Hematopoietic multipotent progenitor cell treated with erythropoietin and hydrocortisone succinate and interleukin-3 and kit ligand, for 6 days (in vitro differentiated cells): ENCODE results near the gene PROB1.
A peak's percentile ranks its signal among the peaks of the same experiment; 100 is the strongest.
"Not testable (repeated sequence)": the region's sequence is repeated elsewhere in the genome, so short reads cannot be mapped to it uniquely, and the experiment has no call there.

ENCODE experiments used
- DNase-seq: peaks from one replicate; pipeline ENCODE4 v3.0.0-alpha.2; 2015

The PROB1 gene

GRCh38 chr5:139394654-139395566 is at the start of gene PROB1:
PROB1 (minus strand) TSS chr5:139395104; CDS start chr5:139395081, 23 bp downstream.
- DNase-seq, result no peak

GRCh38 chr5:139443831-139444453 is 49.0 kb upstream of the PROB1 start:
- no peak for DNase-seq

- not testable (repeated sequence) for DNase-seq
Measured at GRCh38 chr5:139440416-139440815, 45.5 kb upstream of the PROB1 start.

- DNase-seq, result peak; percentile 93
Measured at GRCh38 chr5:139439013-139439903, 44.4 kb upstream of the PROB1 start, which contains the start of gene DNAJC18. DNAJC18 (minus strand) TSS chr5:139439525; CDS start chr5:139439445, 80 bp downstream.

- no peak for DNase-seq
Measured at GRCh38 chr5:139438707-139439012, 43.8 kb upstream of the PROB1 start.

- DNase-seq, result no peak
Measured at GRCh38 chr5:139435676-139436075, 40.8 kb upstream of the PROB1 start.

GRCh38 chr5:139431706-139432105 is 36.8 kb upstream of the PROB1 start:
- no peak for DNase-seq

GRCh38 chr5:139430015-139430414 is 35.1 kb upstream of the PROB1 start:
- no peak for DNase-seq

- peak; percentile 33 for DNase-seq
Measured at GRCh38 chr5:139426203-139426885, 31.4 kb upstream of the PROB1 start.

GRCh38 chr5:139425497-139425896 is 30.6 kb upstream of the PROB1 start:
- DNase-seq, result no peak

- DNase-seq, result peak; percentile 91
Measured at GRCh38 chr5:139422307-139422893, 27.5 kb upstream of the PROB1 start.

GRCh38 chr5:139419226-139420192 is 24.6 kb upstream of the PROB1 start:
- DNase-seq, result peak; percentile 32

- DNase-seq, result no peak
Measured at GRCh38 chr5:139418793-139419192, 23.9 kb upstream of the PROB1 start.

GRCh38 chr5:139417214-139417613 is 22.3 kb upstream of the PROB1 start:
- DNase-seq, result peak; percentile 69

GRCh38 chr5:139416651-139417050 is 21.7 kb upstream of the PROB1 start:
- DNase-seq, result no peak

GRCh38 chr5:139415869-139416268 is 21.0 kb upstream of the PROB1 start:
- no peak for DNase-seq

- DNase-seq, result no peak
Measured at GRCh38 chr5:139415221-139415861, 20.4 kb upstream of the PROB1 start.

- DNase-seq, result no peak
Measured at GRCh38 chr5:139414581-139415130, 19.8 kb upstream of the PROB1 start.

GRCh38 chr5:139413963-139414362 is 19.1 kb upstream of the PROB1 start:
- no peak for DNase-seq

- no peak for DNase-seq
Measured at GRCh38 chr5:139413153-139413552, 18.2 kb upstream of the PROB1 start.
